ENCODE measurements around the gene UPP2. TPM values are rescaled to one million over a fixed set of nuclear protein-coding genes. Genes with fewer than 3 reads are reported as not detected.

Gene UPP2
- total RNA-seq, 1 donor from 2014 or later: not detected

DNA sequence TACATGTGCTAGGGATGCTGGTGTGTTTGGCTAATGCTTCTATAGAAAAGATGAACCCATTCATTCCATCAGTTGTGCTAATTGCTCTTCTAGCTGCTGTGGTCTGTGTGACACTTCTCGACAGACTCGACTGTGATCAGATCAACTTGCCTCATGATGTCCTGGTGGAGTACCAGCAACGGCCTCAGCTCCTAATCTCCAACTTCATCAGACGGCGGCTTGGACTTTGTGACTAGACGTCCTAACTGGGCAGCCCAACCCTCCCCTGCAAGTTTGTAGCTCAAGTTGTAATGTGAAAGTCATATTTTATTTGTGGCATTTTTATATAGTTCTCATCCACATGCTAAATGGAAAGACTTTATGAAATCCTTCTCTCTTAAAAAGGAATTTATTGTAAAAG is 33.0 kb downstream of the UPP2 start:
- peaks cover 8% of the 10 kb centered on the region for H3K27me3 Mint-ChIP-seq (ENCODE audit: low read depth, unreplicated experiment)
- Histone ChIP-seq H3K36me3 (ENCODE audit: insufficient read depth, low read length) (no peaks in the 10 kb centered on the region), H3K9ac (ENCODE audit: low read length) (no peak overlapping the region), H3K79me2 (ENCODE audit: insufficient read depth, low read length) (no peaks in the 10 kb centered on the region), H3K4me1 (ENCODE audit: insufficient read depth, low read length) (no peaks in the 10 kb centered on the region), H3K4me2 (ENCODE audit: low read length) (no peak overlapping the region), H3K9me3 (ENCODE audit: insufficient read depth, low read depth, low read length) (no peaks in the 10 kb centered on the region), H3K4me3 (ENCODE audit: insufficient read depth, low read depth, low read length) (no peak overlapping the region), H3K27me3 (ENCODE audit: insufficient read depth, low read length) (no peaks in the 10 kb centered on the region), H4K20me1 (ENCODE audit: insufficient read depth, low read length) (no peaks in the 10 kb centered on the region), H3K27ac (ENCODE audit: low read depth, low read length) (no peak overlapping the region), H2AFZ (ENCODE audit: low read depth, low read length) (no peak overlapping the region)
- H3K36me3 Mint-ChIP-seq (ENCODE audit: low read depth, unreplicated experiment): no peaks in the 10 kb centered on the region
- DNase-seq (ENCODE audit: low read depth): no peak
- H3K4me1 Mint-ChIP-seq (ENCODE audit: low read depth, unreplicated experiment): no peaks in the 10 kb centered on the region
- no peak overlapping the region for H3K4me3 Mint-ChIP-seq (ENCODE audit: unreplicated experiment)
- no peak for FAIRE-seq
- H3K9me3 Mint-ChIP-seq (ENCODE audit: unreplicated experiment): no peaks in the 10 kb centered on the region
- TF ChIP-seq, protein P1, sequence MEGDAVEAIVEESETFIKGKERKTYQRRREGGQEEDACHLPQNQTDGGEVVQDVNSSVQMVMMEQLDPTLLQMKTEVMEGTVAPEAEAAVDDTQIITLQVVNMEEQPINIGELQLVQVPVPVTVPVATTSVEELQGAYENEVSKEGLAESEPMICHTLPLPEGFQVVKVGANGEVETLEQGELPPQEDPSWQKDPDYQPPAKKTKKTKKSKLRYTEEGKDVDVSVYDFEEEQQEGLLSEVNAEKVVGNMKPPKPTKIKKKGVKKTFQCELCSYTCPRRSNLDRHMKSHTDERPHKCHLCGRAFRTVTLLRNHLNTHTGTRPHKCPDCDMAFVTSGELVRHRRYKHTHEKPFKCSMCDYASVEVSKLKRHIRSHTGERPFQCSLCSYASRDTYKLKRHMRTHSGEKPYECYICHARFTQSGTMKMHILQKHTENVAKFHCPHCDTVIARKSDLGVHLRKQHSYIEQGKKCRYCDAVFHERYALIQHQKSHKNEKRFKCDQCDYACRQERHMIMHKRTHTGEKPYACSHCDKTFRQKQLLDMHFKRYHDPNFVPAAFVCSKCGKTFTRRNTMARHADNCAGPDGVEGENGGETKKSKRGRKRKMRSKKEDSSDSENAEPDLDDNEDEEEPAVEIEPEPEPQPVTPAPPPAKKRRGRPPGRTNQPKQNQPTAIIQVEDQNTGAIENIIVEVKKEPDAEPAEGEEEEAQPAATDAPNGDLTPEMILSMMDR (IDR thresholded peaks at IDR 0.05; ENCODE audit: insufficient read depth, low read depth, low read length): no peak
- no peak for TF ChIP-seq EZH2 (IDR thresholded peaks at IDR 0.05; ENCODE audit: insufficient read depth, low read length)
- H3K27ac Mint-ChIP-seq (ENCODE audit: unreplicated experiment): no peak overlapping the region

DNA sequence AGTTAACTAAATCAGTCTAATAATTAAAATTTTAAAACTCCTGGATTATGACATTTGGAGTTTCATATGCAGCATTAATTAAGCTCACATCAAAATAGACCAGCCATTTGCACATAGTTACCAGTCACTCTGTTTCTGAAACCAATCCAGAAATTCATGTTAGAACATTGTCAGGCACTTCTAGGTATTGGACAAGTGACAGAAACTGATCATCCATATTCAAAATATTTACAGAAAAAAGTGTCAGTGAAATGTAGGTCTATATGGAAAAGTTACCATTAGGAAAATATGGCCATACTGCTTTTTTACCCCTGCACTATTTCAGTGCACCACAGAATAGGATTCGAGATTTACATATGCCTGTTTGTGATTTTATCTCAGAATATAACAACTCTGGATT is 33.4 kb downstream of the UPP2 start:
- H3K9me3 Mint-ChIP-seq (ENCODE audit: unreplicated experiment): no peaks in the 10 kb centered on the region
- no peak overlapping the region for H3K4me2 ChIP-seq (ENCODE audit: low read length)
- H3K27ac Mint-ChIP-seq (ENCODE audit: unreplicated experiment): no peak overlapping the region
- H3K4me1 ChIP-seq (ENCODE audit: insufficient read depth, low read length): no peaks in the 10 kb centered on the region
- H3K4me1 Mint-ChIP-seq (ENCODE audit: low read depth, unreplicated experiment): no peaks in the 10 kb centered on the region
- H3K4me3 ChIP-seq (ENCODE audit: insufficient read depth, low read depth, low read length): no peak overlapping the region
- H4K20me1 ChIP-seq (ENCODE audit: insufficient read depth, low read length): no peaks in the 10 kb centered on the region
- TF ChIP-seq, protein P1 (IDR thresholded peaks at IDR 0.05; ENCODE audit: insufficient read depth, low read depth, low read length): no peak
- no peak for TF ChIP-seq EZH2 (IDR thresholded peaks at IDR 0.05; ENCODE audit: insufficient read depth, low read length)
- H3K36me3 Mint-ChIP-seq (ENCODE audit: low read depth, unreplicated experiment): no peaks in the 10 kb centered on the region
- H2AFZ ChIP-seq (ENCODE audit: low read depth, low read length): no peak overlapping the region
- no peaks in the 10 kb centered on the region for H3K27me3 ChIP-seq (ENCODE audit: insufficient read depth, low read length)
- H3K36me3 ChIP-seq (ENCODE audit: insufficient read depth, low read length): no peaks in the 10 kb centered on the region
- no peak for DNase-seq (ENCODE audit: low read depth)
- H3K9me3 ChIP-seq (ENCODE audit: insufficient read depth, low read depth, low read length): no peaks in the 10 kb centered on the region
- H3K79me2 ChIP-seq (ENCODE audit: insufficient read depth, low read length): no peaks in the 10 kb centered on the region
- no peak overlapping the region for H3K9ac ChIP-seq (ENCODE audit: low read length)
- peaks cover 8% of the 10 kb centered on the region for H3K27me3 Mint-ChIP-seq (ENCODE audit: low read depth, unreplicated experiment)
- H3K4me3 Mint-ChIP-seq (ENCODE audit: unreplicated experiment): no peak overlapping the region
- no peak for FAIRE-seq
- H3K27ac ChIP-seq (ENCODE audit: low read depth, low read length): no peak overlapping the region

DNA sequence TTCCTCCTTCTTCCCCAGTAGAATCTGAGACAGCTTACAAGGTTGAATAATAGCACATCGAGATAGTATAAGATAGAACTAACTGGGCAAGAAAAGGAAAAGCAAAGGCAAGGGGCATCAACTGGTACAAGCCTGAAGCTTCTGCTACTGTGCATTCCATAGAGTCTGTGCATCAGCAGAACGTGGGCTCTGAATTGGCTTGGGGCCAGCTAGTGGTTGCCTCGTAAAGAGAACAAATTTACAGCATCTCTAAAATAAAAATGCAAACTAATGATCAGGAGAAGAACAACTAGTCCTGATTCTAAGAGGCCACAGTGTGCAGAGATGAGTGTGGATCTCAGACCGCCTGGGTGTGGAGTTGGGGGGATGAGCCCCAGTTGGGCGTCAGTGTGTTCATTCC is 36.6 kb downstream of the UPP2 start:
- Mint-ChIP-seq H3K4me1 (ENCODE audit: low read depth, unreplicated experiment) (peaks cover 2% of the 10 kb centered on the region), H3K27me3 (ENCODE audit: low read depth, unreplicated experiment) (peaks cover 8% of the 10 kb centered on the region), H3K9me3 (ENCODE audit: unreplicated experiment) (no peaks in the 10 kb centered on the region), H3K36me3 (ENCODE audit: low read depth, unreplicated experiment) (no peaks in the 10 kb centered on the region), H3K4me3 (ENCODE audit: unreplicated experiment) (no peak overlapping the region), H3K27ac (ENCODE audit: unreplicated experiment) (no peak overlapping the region)
- Histone ChIP-seq H3K4me2 (ENCODE audit: low read length) (no peak overlapping the region), H3K36me3 (ENCODE audit: insufficient read depth, low read length) (no peaks in the 10 kb centered on the region), H3K9me3 (ENCODE audit: insufficient read depth, low read depth, low read length) (no peaks in the 10 kb centered on the region), H3K27me3 (ENCODE audit: insufficient read depth, low read length) (no peaks in the 10 kb centered on the region), H4K20me1 (ENCODE audit: insufficient read depth, low read length) (no peaks in the 10 kb centered on the region), H3K79me2 (ENCODE audit: insufficient read depth, low read length) (no peaks in the 10 kb centered on the region), H3K27ac (ENCODE audit: low read depth, low read length) (no peak overlapping the region), H2AFZ (ENCODE audit: low read depth, low read length) (no peak overlapping the region), H3K4me3 (ENCODE audit: insufficient read depth, low read depth, low read length) (no peak overlapping the region), H3K9ac (ENCODE audit: low read length) (no peak overlapping the region), H3K4me1 (ENCODE audit: insufficient read depth, low read length) (no peaks in the 10 kb centered on the region)
- no peak for FAIRE-seq
- no peak for DNase-seq (ENCODE audit: low read depth)
- TF ChIP-seq EZH2 (IDR thresholded peaks at IDR 0.05; ENCODE audit: insufficient read depth, low read length): no peak
- TF ChIP-seq, protein P1 (IDR thresholded peaks at IDR 0.05; ENCODE audit: insufficient read depth, low read depth, low read length): no peak
